Coronary artery (tissue), 2 donors: ENCODE data around the gene GSTM2.

Source experiments
- DNase-seq: peaks from one replicate; pipeline ENCODE4 v3.0.0-alpha.2; 2017; ENCODE audit warnings: low spot score
- H3K27ac ChIP-seq, 2 donors: fragments of 200-600 bp; sonication (generic); one replicate each; pipeline ENCODE4 v1.5.1; 2016 to 2019
- H3K4me3 ChIP-seq: fragments of 200-600 bp; sonication (generic); 2 replicates; pipeline ENCODE4 v1.5.1; 2016; ENCODE audit warnings: mild to moderate bottlenecking, moderate library complexity
- TF ChIP-seq, protein P1 (sequence below): fragments of 200-600 bp; sonication (generic); IDR thresholded peaks from one replicate; pipeline ENCODE4 v1.5.1; 2019; ENCODE audit warnings: antibody characterized with exemption

Gene GSTM2

DNA sequence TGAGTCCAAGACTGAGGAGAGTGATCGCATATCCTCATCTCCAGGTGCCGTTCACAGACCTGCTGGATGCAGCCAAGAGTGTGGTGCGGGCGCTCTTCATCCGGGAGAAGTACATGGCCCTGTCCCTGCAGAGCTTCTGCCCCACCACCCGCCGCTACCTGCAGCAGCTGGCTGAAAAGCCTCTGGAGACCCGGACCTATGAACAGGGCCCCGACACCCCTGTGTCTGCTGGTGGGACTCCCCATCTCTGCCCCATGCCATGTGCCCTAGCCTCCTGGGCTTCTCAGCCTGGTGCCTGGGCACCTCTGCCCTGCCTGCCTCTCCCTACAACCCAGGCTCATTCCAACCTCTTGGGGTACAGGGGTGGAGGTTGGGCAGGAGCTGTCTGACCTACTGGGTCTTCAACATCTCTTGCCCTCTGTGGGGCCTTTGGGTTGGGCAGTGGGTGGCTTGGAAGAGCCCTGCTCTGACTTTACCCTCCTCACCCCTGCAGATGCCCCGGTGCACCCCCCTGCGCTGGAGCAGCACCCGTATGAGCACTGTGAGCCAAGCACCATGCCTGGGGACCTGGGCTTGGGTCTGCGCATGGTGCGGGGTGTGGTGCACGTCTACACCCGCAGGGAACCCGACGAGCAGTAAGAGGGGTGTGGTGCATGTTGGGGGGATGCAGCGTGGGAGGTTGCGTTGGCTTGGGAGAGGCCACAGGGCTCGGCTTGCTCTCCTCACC is 41.0 kb upstream of the GSTM2 start:
- DNase-seq: no peak
- Histone ChIP-seq H3K4me3 (no peak overlapping the region), H3K27ac (no peak overlapping the region)
- TF ChIP-seq, protein P1, sequence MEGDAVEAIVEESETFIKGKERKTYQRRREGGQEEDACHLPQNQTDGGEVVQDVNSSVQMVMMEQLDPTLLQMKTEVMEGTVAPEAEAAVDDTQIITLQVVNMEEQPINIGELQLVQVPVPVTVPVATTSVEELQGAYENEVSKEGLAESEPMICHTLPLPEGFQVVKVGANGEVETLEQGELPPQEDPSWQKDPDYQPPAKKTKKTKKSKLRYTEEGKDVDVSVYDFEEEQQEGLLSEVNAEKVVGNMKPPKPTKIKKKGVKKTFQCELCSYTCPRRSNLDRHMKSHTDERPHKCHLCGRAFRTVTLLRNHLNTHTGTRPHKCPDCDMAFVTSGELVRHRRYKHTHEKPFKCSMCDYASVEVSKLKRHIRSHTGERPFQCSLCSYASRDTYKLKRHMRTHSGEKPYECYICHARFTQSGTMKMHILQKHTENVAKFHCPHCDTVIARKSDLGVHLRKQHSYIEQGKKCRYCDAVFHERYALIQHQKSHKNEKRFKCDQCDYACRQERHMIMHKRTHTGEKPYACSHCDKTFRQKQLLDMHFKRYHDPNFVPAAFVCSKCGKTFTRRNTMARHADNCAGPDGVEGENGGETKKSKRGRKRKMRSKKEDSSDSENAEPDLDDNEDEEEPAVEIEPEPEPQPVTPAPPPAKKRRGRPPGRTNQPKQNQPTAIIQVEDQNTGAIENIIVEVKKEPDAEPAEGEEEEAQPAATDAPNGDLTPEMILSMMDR: no peak

DNA sequence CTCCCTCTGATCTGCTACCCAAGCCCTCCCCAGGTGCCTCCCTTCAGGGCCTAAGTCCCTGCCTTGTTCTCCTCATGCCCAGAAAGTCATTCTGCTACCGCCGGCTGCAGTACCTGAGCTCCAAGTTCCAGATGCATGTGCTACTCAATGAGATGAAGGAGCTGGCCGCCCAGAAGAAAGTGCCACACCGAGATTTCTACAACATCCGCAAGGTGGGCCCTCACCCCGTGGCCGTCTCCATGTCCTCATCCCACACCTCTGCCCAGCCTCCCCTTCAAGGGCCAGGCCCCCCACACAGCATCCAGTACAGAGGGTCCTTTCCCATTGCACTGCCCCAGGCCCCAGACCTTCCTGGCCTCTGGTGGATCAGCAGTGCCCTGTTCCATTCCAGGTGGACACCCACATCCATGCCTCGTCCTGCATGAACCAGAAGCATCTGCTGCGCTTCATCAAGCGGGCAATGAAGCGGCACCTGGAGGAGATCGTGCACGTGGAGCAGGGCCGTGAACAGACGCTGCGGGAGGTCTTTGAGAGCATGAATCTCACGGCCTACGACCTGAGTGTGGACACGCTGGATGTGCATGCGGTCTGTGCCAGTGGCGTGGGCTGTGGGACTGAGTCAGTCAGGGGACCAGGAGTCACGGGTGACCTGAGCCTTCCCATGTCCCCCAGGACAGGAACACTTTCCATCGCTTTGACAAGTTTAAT is 40.0 kb upstream of the GSTM2 start:
- TF ChIP-seq, protein P1: no peak
- no peak overlapping the region for H3K27ac ChIP-seq
- no peak for DNase-seq
- H3K4me3 ChIP-seq: no peak overlapping the region

DNA sequence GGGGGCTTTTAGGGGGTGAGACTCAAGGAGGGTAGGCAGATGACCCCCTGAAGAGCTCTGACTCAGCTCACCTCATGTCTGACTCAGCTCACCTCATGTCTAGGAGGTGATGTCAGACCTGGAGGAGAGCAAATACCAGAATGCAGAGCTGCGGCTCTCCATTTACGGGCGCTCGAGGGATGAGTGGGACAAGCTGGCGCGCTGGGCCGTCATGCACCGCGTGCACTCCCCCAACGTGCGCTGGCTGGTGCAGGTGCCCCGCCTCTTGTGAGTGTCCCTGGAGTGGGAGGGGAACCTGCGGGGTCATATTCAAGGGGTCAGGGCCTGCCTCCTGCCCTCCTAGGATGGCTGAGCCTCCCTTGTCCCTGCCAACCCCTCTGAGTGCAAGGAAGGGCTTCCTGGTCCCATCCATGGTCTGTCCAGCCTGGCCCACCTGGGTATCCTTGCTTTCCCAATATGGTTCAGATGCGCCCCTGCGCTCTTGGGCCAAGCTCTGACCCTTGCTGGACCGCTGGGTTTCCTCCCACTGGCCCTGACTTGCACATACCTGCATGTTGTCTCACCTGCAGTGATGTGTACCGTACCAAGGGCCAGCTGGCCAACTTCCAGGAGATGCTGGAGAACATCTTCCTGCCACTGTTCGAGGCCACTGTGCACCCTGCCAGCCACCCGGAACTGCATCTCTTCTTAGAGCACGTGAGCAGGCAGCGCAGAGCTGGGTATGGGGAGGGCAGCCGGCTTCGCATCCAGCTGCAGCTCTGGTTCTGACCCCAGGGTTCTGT is 39.1 kb upstream of the GSTM2 start:
- TF ChIP-seq, protein P1: no peak
- no peak overlapping the region for H3K4me3 ChIP-seq
- H3K27ac ChIP-seq: no peak overlapping the region
- DNase-seq: no peak

DNA sequence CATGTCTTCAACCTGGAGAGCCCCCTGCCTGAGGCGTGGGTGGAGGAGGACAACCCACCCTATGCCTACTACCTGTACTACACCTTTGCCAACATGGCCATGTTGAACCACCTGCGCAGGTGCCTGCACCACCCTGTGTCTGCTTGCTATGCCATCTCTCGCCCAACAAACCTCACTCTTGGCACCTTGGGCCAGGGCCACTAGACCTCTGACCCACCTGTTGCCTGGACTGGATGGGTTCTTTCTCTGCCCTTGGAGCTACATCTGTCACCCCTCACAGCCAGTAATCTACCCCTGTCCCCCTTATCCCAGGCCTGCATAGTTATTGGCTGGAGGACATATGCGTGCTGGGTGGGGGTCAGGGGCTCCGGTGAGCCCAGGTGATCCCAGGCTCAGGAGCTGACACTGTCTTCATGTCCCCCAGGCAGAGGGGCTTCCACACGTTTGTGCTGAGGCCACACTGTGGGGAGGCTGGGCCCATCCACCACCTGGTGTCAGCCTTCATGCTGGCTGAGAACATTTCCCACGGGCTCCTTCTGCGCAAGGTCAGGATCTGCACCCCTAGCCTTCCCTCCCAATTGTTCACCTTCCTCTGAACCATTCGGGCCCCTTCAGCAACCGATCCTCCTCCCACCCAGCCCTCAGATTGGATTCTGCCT is 38.4 kb upstream of the GSTM2 start:
- Histone ChIP-seq H3K27ac (no peak overlapping the region), H3K4me3 (no peak overlapping the region)
- TF ChIP-seq, protein P1: no peak
- DNase-seq: no peak

DNA sequence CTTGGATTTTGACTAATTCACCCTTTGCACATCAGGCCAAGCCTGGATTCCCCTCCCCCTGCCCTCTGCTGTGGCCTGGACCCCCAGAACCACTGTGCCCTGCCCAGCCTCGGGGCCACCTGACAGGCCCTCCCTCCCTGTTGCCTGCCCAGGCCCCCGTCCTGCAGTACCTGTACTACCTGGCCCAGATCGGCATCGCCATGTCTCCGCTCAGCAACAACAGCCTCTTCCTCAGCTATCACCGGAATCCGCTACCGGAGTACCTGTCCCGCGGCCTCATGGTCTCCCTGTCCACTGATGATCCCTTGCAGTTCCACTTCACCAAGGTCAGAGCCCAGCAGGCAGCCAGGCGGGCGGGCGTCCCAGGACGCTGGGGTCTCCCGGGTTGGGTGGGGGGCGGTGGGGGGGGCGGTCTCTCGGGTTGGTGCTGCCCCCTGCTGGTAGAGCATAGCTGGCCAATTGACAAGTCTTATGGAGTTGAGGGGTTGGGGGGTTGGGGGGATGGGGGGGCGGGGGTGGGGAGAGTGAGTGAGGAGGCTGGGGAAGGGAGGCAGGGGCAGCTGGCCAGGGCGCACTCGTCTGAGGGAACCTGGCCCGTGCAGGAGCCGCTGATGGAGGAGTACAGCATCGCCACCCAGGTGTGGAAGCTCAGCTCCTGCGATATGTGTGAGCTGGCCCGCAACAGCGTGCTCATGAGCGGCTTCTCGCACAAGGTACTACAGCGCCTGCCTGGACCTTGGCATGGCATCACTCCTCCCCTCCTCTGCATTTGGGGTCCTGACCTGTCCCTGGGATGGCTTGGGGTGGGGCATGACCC is 37.6 kb upstream of the GSTM2 start:
- no peak for DNase-seq

More for the DNA sequence above, 37.6 kb upstream of the GSTM2 start:
- H3K4me3 ChIP-seq: no peak overlapping the region
- TF ChIP-seq, protein P1: peak; percentile 34
- no peak overlapping the region for H3K27ac ChIP-seq
